Colon (tissue), 2 donors: ENCODE results near the gene CDC14B.

Experiments used
- FAIRE-seq: peaks from 2 replicates; lab custom pipeline; 2012; peaks lifted over from hg19 to GRCh38; lab: Jason Lieb, UNC
- donor health status: control.
- donor health status: control.

Gene CDC14B

DNA sequence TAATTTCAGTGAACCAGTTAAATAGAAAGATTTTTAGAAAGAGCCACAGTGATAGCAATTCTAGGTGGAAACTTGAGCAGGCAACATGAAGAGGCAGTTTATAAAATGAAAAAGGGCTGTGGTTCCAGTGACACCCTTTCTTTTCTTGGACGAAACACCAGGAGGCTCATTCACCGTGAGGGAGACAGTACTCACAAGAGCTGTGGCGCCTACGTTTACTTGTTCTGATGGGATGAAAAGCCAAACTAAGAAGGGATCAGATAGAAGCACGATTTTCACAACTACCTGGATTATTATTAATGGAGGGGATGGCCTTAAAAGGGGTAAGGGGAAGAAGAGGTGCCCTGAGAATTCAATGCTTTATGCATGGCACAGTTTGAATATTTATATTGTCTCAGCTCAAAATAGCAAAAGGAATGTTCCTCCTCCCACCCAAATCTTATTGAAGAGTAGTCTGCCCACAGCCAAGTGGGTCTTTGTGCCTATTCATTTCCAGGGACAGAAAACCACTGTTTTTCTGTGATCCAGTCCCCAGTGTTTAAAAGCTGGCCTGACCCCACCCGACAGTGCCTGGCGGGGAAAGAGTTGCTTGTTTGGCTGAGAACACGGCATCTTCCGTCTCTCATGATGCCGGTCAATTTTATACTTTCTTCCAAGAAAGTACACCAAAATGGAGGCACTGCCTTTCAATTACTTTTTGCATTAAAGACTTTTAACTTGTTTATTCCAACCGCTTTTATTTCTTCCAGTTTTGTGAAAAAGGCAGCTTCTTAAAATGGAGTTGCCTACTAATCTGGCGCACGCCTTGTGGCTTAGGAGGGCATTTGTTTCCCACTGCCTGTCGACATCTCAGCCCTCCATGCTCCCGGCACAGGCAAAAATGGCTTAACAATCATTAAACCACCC is 117.8 kb downstream of the CDC14B start:
- FAIRE-seq = no peak

DNA sequence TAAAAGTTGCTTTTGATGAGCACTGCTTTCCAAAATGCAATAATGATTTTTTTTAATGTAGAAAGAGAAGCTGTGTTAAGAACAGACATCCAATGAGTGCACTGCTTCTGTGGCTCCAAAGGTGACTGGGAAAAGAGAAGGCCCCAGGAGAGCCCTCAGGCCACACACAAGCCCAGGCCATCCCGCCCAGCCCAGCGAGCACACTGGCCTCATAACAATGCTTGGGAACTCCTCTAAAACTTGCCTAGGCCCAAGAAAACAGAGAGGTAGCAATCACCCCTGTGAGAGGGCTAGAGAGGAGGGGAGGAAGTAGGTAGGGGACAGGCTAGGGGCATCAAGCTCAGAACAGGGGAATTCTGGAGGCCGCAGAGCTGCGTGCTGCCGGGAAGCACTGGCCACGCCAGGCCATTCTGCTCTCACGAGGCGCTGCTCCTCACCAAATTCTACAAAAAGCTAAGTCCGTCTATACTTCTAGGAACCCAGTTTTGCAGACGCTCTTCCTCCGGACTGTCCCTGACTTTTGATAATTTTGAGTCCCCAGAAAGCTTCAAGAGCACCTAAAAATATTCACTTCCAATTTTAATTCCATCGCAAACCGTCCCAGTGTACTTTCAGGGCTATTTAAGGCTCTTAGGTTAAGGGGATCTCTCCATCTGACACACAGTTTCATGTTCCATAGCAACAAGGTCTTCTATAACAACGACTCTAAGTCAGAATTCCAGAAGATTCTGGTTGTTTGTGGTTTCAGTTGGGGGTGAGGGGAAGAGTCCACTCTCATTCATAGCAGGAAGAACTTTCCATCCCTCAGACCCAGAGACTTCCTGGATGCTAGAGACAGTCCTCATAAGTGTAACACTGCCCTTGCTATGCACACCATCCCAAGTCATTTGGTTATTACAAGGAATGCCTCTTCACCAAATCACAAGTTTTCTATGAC is 118.7 kb downstream of the CDC14B start:
- FAIRE-seq = no peak

DNA sequence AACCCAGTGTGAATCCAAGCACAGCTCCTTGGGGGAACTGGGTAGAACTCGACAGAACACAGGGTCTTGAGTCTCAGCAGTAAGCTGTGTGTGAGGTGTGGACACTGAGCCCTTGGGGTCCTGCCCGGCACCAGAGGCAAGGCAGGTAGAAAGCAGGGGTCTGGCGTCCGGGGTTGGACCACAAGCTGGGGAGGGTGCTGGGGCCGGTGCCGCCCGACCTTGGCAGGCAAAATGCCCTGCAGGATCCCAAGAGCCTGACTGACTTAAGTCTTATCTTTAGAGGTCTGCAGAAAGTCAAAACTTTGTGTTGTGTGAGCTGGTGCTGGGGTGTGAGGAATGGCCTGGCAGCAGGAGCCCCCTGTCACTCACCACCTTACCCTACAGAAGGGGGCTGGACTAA is 120.4 kb downstream of the CDC14B start:
- no peak for FAIRE-seq

DNA sequence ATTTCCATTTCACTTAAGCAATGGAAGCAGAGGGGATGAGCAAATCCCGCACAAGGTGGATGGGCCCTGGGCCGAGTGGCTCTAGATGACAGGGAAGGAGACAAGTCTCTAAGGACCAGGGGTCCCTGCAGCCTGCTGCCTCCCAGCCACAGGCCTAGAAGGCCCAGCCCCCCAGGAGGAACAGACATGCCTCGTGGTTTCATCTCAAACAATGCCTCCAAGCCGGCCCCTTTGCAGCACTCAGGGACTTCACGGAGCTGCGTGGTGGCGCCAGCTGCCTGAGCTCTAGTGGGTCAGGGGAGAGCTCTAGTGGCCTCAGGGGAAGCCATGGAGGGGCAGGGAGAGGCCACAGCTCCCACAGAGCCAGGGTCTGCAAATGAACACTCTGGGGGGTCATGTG is 120.8 kb downstream of the CDC14B start:
- FAIRE-seq = no peak

DNA sequence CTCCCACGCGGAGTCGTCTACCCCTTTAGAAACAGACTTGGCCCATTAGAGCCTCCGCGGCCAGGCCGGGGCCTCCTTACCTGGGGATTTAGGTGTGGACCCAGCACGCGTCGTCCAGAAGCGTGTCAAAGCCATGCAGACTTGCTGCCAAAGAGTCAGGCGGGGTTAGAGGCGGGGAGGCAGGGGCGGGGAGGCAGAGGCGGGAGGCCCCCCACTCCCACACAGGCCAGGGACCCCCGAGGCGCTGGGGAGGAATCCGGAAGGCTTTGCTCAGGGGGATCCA is 122.6 kb downstream of the CDC14B start:
- FAIRE-seq = no peak

DNA sequence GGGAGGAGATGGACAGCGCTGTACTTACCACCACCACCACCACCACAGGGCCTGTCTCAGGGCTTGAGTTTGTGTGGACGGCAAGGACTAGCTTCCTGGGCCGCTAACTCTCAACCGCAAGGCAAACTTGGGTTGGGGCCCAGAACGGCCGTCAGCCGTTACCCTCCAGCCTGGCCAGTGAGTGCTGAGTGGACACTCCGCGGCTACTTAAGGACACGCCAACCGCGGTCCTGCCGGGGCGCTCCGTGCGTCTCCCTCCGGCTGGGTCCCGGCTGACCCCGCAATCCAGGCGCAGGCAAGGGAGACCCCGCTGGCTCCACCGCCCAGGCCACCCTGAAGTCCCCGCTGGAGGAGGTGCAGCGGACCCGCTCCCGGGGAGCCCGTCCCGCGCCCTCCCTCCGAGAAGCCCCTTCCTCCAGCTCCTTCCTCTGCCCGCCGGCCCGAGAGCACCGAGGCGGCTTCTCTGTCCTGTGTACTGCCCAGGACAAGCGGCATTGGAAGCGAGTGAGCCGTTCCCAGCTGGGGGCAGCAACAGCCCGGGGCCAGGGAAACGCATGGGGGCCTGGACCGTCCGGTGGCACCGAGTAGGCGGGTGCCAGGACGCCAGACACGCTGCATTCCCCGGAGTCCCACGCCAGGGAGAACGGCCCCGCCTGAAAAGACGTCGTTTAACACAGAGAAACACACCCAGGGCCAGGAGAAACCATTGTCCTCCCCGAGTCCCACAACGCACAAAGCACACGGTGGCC is 123.1 kb downstream of the CDC14B start:
- FAIRE-seq = no peak

DNA sequence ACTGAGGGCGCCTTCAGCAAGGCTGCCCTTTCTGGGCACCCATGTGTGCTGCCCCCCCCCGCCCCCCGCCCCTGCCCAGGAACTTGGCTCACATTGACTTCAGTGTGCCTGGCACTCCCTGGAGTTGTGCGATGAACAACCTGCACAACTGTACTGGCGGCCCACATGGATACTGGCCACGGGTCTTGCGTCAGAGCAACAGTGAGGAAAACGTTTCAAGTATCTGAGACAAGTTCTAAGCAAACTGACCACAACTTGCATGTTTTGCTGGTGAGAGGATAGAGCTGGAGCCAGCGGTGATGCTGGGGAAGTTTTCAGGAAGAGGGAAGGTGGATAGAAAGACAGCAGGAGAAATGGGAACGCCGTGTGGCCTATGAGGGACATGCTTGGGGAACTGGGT is 124.3 kb downstream of the CDC14B start:
- no peak for FAIRE-seq

DNA sequence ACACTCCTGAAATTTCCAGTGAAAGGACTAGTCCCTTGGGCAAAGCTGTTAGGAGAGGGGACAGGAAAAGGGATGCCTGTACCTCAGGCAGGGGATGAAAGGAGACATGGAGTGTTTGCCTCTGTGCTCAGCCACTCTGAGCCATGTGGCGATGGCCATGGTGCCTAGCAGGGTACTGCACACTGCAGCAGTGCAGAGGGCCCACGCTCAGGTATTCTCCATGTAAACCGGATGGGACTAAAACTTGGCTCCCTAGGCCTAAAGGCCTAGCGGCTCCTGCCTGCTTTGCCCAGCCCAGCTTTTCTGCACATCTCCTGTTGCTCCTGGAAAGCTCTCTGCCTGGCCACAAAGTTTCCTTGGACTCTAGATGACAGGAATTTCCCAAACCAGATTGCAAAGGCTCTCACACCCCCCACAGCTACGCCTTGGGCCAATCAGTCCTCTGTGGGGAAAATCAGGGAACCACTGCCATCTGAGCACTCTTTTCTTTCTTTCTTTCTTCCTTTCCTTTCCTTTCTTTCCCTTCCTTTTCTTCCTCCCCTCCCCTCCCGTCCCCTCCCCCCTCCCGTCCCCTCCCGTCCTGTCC is 125.3 kb downstream of the CDC14B start:
- no peak for FAIRE-seq

DNA sequence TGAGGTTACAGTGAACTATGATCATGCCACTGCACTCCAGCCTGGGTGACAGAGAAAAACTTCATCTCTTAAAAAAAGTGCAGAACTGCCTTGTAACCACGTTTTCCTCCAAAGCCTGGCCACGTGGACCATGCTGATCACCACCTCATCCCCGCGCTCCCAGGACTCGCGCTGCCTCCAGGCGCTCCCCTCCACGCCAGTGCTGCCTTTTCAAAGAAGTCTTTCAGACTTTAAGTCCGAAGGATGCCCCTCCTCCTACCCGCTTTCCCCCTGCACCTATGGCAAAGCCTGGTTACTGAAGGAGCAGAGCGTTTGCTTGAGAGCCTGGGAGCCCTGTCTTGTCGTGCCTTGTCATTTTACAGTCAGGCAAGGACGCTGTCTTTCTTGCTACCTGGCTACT is 125.9 kb downstream of the CDC14B start:
- FAIRE-seq = no peak

DNA sequence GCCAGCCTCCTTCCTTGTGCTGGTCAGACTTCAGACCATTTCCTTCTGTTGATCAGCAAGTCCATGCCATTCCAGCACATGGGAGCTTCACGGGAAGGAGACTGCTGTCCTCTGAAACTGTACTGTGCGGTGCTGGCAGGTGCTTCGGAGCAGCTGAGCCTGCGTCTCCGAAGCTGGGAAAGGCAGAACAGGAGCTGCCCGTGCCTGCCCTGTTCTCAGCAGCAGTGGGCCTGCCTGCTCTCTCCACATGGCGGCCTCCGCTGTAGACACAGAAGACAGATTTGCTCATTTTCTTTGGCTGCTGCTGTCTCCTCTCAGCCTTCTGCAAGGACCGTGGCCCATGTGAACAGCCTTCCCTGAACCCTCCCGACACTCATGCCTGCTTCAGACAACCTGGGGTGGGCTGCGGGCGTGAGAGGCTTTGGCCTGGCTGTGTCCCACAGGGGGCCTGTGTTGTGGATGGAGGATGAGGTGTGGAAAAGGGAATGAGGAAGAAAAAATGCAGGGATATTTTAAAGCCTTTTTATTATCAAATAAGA is 126.6 kb downstream of the CDC14B start:
- FAIRE-seq = no peak

DNA sequence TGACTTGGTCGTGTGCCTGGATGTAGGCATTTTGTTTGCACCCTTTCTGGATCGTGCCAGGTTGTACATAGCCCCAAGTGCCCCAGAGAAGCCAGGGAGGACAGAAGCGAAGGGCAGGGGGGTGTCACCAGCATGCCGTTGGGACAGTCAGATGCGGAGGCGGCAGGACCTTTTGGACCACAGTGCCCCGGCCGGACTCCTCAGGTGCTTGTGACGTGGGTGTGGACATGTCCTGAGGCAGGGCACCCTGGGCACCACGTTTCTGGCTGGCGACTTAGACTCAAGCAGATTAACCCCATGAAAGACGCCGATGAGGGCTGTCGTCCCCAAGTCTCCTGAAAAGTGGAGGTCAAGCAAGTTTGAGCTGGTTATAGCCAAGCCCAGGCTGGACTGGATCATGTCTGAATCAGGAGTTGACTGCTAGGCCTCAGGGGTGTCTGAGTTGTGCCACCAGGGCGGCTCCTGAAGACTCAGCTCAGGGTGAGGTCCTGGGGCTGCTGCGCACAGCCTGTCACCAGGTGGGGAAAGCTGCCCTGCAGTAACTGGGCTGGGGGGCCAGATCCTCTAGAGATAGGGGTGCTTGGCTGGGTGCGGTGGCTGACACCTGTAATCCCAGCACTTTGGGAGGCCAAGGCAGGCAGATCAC is 127.6 kb downstream of the CDC14B start:
- FAIRE-seq = no peak

DNA sequence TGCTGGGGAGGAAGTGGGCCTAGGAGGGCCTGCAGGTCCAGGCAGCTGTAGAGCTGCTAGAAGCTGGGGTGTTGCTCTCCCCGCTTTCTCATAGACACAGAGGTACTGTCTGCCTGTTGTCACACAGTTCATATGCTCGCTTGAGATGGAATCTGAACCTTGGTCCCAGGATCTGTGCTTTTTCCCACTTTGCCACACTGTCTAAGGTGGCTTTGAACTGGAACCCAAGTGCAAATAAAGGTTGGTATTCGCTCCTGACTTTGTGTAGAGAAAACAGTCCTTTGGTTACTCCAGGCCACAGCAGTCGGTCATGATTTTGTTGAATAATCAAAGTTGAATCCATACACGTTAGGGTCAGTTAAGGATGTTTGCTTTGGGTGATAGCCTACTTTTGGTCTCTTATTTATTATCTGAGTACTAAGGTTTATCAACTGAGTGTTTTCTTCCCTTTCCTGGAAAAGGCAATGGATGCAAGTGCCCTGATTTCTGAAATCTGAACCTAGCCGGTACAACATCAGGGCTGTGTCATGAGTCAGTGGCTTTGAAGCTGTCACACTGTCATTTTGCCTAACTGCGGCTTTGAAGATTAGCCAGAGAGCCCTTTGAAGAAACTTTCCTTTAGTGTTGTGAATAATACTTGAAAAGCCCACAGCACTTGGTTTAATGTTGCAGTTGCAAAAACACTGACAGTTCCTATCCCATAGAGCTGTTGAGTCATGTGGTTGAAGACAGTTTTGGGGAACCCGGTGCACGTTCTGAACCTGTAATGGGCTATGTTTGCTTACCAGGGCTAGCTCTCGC is 128.4 kb downstream of the CDC14B start:
- no peak for FAIRE-seq

DNA sequence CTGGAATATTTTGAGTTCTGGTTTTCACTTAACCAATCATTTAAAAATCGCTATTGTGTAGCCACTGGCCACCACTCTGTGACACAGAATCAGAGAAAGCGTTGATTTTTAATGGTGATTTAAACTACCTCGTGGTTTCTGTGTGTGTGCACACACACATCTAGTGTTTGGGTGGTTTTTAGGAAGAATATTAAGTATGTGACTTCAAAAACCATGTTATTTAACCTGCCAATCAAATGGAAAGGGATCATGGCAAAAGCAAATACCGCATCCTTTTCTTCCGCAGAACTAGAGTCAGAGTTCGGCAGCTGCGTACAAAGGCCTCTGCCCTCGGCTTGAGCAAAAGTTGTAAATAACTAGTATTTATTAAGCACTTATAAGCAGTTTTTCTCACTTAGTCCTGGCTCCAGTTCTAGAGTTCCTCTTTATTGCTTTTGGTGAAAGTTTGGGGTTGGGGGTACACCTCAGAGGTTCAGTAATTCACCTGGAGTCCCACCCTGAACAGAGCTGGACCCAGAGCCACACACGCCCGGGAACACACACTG is 129.0 kb downstream of the CDC14B start:
- FAIRE-seq = no peak

DNA sequence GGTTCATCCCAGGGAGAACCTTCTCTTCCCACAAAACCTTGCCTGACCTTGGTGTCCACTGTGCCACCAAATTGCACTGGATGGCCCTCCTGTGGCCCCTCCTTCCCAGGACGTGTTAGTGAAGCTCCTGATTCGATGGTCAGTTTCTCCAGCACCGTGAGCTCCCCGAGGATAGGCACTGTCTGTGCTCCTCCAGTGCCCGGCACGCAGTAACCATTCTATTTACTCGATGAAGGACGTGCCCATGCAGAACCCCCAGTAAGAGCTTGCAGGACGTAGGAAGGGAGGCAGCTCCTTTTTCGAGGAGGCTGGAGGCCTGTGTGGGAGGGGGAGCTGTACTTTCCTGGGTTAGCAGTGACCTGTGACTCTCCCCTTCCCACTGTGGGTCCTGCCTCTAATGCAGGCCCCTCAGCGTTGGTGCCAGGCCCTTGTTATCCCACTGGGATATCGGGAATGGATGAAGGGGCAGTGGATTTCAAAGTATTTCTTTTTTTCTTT is 130.1 kb downstream of the CDC14B start:
- FAIRE-seq = no peak

DNA sequence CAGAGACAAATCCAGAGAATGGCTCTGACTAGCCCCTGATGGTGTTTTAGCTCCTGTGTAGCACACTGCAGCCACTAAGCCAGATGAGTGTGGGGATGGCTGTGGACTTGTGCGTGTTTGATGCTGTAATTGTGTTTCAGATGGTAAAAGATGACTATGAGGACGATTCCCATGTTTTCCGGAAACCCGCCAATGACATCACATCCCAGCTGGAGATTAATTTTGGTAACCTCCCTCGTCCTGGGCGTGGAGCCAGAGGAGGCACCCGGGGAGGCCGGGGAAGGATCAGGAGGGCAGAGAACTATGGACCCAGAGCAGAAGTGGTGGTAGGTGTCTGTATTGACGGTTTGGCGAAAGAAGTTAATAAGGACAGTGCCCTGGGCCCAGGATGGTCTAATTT is 131.7 kb downstream of the CDC14B start:
- no peak for FAIRE-seq

DNA sequence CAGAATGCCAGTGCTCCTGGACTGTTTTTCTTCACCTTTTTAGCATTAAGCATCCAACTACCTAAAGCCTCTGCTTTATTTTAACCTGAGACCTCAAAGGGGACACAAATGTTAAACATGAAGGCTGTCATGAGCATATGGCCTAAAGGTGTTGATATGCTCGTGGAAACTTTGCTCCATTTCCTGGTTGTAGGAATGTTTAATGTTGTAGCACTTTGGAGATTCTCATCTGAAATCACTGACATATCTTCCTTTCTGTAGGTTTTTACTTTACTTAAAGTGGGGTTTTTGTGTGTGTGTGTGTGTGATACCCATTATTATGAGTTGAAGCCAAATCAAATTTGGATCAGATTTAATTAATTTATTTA is 132.6 kb downstream of the CDC14B start:
- FAIRE-seq = no peak

DNA sequence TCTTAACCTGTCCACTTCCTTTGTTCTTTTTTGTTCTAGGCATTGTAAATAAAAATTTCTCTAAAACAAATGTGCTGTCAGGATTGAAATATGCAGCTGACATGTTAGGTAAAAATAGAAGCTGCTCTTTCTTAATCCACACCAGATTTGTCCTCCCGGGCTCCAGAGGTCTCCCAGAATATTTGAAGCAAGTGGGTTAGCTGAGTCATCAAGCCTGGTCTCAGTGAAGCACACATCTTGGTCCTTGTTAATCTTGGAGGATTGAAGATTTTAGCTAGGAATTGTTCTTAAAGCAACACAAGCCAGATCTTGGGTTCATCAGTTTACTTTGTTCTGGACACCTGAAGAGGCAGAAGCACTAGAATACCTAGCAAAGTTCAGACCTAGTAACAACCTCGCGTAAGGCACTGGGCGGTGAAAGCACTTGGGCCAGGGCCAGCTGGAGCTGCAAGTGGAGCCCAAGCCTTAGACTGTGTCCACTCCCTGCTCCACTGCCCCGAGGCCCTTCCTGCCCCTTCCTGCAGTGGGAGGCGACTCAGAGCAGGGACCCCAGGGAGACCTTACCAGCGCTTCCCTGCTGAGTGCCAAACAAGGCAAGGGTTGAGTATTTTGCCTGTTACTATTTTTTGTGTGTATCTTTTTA is 133.1 kb downstream of the CDC14B start:
- no peak for FAIRE-seq

DNA sequence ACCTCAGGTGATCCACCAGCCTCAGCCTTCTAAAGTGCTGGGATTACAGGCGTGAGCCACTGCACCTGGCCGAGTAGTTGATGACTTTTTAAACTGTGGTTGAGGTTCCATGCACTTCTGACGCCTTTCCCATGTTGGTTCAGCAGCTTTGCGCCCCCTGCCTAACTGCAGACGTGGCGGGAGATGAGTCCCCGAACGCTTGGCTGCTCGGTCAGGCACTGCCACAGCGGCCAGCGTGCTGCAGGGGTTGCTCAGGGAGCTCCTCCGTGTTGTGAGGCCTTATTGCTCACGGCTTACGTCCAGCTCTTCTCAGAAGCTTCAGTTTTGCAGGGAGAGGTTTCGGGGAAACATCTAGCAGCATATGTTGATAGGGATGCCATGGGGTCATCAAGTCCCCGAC is 134.4 kb downstream of the CDC14B start:
- no peak for FAIRE-seq

DNA sequence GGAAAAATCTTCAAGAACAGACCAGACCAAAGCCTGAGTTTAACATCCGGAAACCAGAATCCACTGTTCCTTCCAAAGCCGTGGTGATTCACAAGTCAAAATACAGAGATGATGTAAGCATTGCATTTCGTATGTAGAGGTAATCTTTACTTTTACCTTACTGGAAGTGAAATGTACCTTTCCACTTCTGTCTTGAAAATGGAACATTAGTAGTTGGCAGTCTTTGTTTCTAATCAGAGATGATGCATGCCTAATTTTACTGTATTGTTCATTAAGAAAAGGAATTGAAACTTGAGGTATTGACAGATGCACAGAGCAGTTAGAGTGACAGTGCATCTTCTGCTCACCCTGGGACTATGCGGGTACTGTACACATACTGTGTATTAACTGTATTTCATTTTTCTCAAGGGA is 135.1 kb downstream of the CDC14B start:
- no peak for FAIRE-seq
